Left ventricle myocardium inferior (tissue), 1 donor: ENCODE results near the gene TTYH2. TPM values are rescaled to one million over a fixed set of nuclear protein-coding genes. Genes with fewer than 3 reads are reported as not detected.
A peak's percentile ranks its signal among the peaks of the same experiment; 100 is the strongest.
"Not testable (repeated sequence)": the region's sequence is repeated elsewhere in the genome, so short reads cannot be mapped to it uniquely, and the experiment has no call there.

Source experiments
- DNase-seq: peaks from one replicate; pipeline ENCODE4 v3.0.0-alpha.2; 2020
- H3K27ac ChIP-seq: fragments of 200-600 bp; replicated peaks from 2 replicates; pipeline ENCODE4 v1.8.0; 2021
- H3K27me3 ChIP-seq: fragments of 200-600 bp; 2 replicates; pipeline ENCODE4 v1.8.0; 2021; ENCODE audit warnings: low read depth
- H3K36me3 ChIP-seq: fragments of 200-600 bp; 2 replicates; pipeline ENCODE4 v1.8.0; 2021
- H3K4me1 ChIP-seq: fragments of 200-600 bp; 2 replicates; pipeline ENCODE4 v1.8.0; 2021
- H3K4me3 ChIP-seq: fragments of 200-600 bp; 2 replicates; pipeline ENCODE4 v1.8.0; 2021; ENCODE audit warnings: mild to moderate bottlenecking, moderate library complexity
- H3K9me3 ChIP-seq: fragments of 200-600 bp; replicated peaks from 2 replicates; pipeline ENCODE4 v1.8.0; 2021
- CTCF ChIP-seq: fragments of 200-600 bp; IDR thresholded peaks from 2 replicates; pipeline ENCODE4 v1.8.0; 2021; ENCODE audit warnings: antibody characterized with exemption, mild to moderate bottlenecking, borderline replicate concordance
- intact Hi-C: fragments of 100-400 bp; cut with micrococcal nuclease; formaldehyde crosslinking; loops from one replicate; pipeline ENCODE4 v1.11.0; 2022
- total RNA-seq: library from RNA; stranded (reverse); fragmentation: NEBNext Ultra II Directional; extraction: Animal tissue kit (Norgen Biotek cat#: 25700); gene quantifications from one replicate; pipeline ENCODE4 v1.2.1, GENCODE V29; 2021
- donor health status: DM: no; HTN: yes; CAD: no; lungs with severe emphysema.

The TTYH2 gene
- total RNA-seq, 1 donor from 2014 or later, result 28.1 TPM

- no peak for DNase-seq
- no peak for TF ChIP-seq CTCF
- Histone ChIP-seq H3K27me3 (peaks cover 68% of the 10 kb centered on the region), H3K27ac (no peak overlapping the region), H3K4me1 (no peaks in the 10 kb centered on the region), H3K36me3 (no peaks in the 10 kb centered on the region), H3K4me3 (no peak overlapping the region), H3K9me3 (no peaks in the 10 kb centered on the region)
- intact Hi-C loops, result no loop called here
Measured at GRCh38 chr17:74186498-74186897, 26.9 kb upstream of the TTYH2 start.

GRCh38 chr17:74187761-74188160 lies 25.6 kb upstream of the TTYH2 start:
- Histone ChIP-seq H3K9me3 (no peaks in the 10 kb centered on the region), H3K4me1 (no peaks in the 10 kb centered on the region), H3K27me3 (peaks cover 56% of the 10 kb centered on the region), H3K36me3 (no peaks in the 10 kb centered on the region), H3K4me3 (no peak overlapping the region), H3K27ac (no peak overlapping the region)
- no peak for TF ChIP-seq CTCF
- DNase-seq, result no peak
- intact Hi-C loops, result no loop called here

- H3K27me3 ChIP-seq, result peaks cover 56% of the 10 kb centered on the region
- H3K4me3 ChIP-seq, H3K9me3 ChIP-seq, intact Hi-C loops, H3K4me1 ChIP-seq, H3K36me3 ChIP-seq, DNase-seq, H3K27ac ChIP-seq: not testable (repeated sequence)
Measured at GRCh38 chr17:74188687-74189086, 24.7 kb upstream of the TTYH2 start.

- Histone ChIP-seq H3K4me3 (no peak overlapping the region), H3K9me3 (no peaks in the 10 kb centered on the region), H3K27me3 (peaks cover 56% of the 10 kb centered on the region), H3K36me3 (no peaks in the 10 kb centered on the region), H3K4me1 (no peaks in the 10 kb centered on the region), H3K27ac (no peak overlapping the region)
- TF ChIP-seq CTCF, result no peak
- no peak for DNase-seq
- intact Hi-C loops, result no loop called here
Measured at GRCh38 chr17:74190154-74190553, 23.2 kb upstream of the TTYH2 start.

GRCh38 chr17:74190807-74191406 lies 22.5 kb upstream of the TTYH2 start:
- Histone ChIP-seq H3K27me3 (peaks cover 56% of the 10 kb centered on the region), H3K4me3 (no peak overlapping the region), H3K9me3 (no peaks in the 10 kb centered on the region), H3K36me3 (no peaks in the 10 kb centered on the region), H3K4me1 (no peaks in the 10 kb centered on the region), H3K27ac (no peak overlapping the region)
- intact Hi-C loops, result no loop called here
- no peak for DNase-seq
- TF ChIP-seq CTCF, result no peak

- no peak overlapping the region for H3K4me3 ChIP-seq
- H3K9me3 ChIP-seq, result no peaks in the 10 kb centered on the region
- H3K27me3 ChIP-seq, result peaks cover 58% of the 10 kb centered on the region
- intact Hi-C loops, result no loop called here
- no peaks in the 10 kb centered on the region for H3K4me1 ChIP-seq
- TF ChIP-seq CTCF, result no peak
- H3K36me3 ChIP-seq, result no peaks in the 10 kb centered on the region
- no peak overlapping the region for H3K27ac ChIP-seq
- DNase-seq, result peak; percentile 48
Measured at GRCh38 chr17:74192950-74193781, 20.2 kb upstream of the TTYH2 start.
